K562 (cell line): Measurements from ENCODE around the gene ABHD16A. TPM values are rescaled to one million over a fixed set of nuclear protein-coding genes. Genes with fewer than 3 reads are reported as not detected.

Experiments
- CEBPG ChIP-seq, 3 experiments: fragments of 200-800 bp in 1 of 3; sonication (Bioruptor generic) in 1 of 3; sonication (generic) in 1 of 3; formaldehyde crosslinking in 1 of 3; IDR thresholded peaks in 2 of 3; conservative IDR thresholded peaks in 1 of 3; 2 replicates each; pipeline versions ENCODE4 v1.6.1 to v1.8.0; 2016 to 2022; ENCODE audit warnings: missing compliant biosample characterization in 2 of 3, missing genetic modification characterization in 2 of 3, mild to moderate bottlenecking in 1 of 3, missing genetic modification reagents in 1 of 3
- CREB1 ChIP-seq, 2 experiments: sonication (generic) in 1 of 2; formaldehyde crosslinking in 1 of 2; IDR thresholded peaks; 2 replicates each; pipeline versions ENCODE4 v1.6.1 to v1.8.0; 2012 to 2022; ENCODE audit warnings: inconsistent platforms in 1 of 2, mild to moderate bottlenecking in 1 of 2, missing genetic modification reagents in 1 of 2, moderate library complexity in 1 of 2
- E2F1 ChIP-seq: sonication (generic); formaldehyde crosslinking; IDR thresholded peaks from 2 replicates; pipeline ENCODE4 v1.8.1; 2023; ENCODE audit warnings: mild to moderate bottlenecking, missing genetic modification reagents, moderate library complexity
- ESRRA ChIP-seq: fragments of 450-650 bp; IDR thresholded peaks from 2 replicates; pipeline ENCODE4 v1.6.1; 2014; ENCODE audit warnings: low read depth, mild to moderate bottlenecking, moderate library complexity, borderline replicate concordance
- KLF16 ChIP-seq: IDR thresholded peaks from 2 replicates; pipeline ENCODE4 v1.6.1; 2016; ENCODE audit warnings: antibody characterized with exemption
- MAZ ChIP-seq, 2 experiments: fragments of 450-650 bp in 1 of 2; sonication (generic) in 1 of 2; formaldehyde crosslinking; IDR thresholded peaks in 1 of 2; conservative IDR thresholded peaks in 1 of 2; 2 replicates each; pipeline versions ENCODE4 v1.4.0 to v1.5.0; 2020; ENCODE audit warnings: mild to moderate bottlenecking in 1 of 2, missing genetic modification reagents in 1 of 2
- PTTG1 ChIP-seq: fragments of 450-650 bp; IDR thresholded peaks from 2 replicates; pipeline ENCODE4 v1.6.1; 2016; ENCODE audit warnings: low read depth, mild to moderate bottlenecking, missing genetic modification characterization, missing compliant biosample characterization
- SMARCB1 ChIP-seq: IDR thresholded peaks from 2 replicates; pipeline ENCODE4 v1.6.1; 2011; ENCODE audit warnings: improper control_type of control experiment, low read depth; ENCODE audit not compliant: insufficient read length
- TARDBP ChIP-seq: fragments of 450-650 bp; IDR thresholded peaks from 2 replicates; pipeline ENCODE4 v1.6.1; 2016
- ZBTB7A ChIP-seq: IDR thresholded peaks from 2 replicates; pipeline ENCODE4 v1.6.1; 2011; ENCODE audit warnings: low read depth, mild to moderate bottlenecking, low read length, moderate library complexity, borderline replicate concordance; ENCODE audit not compliant: control insufficient read depth
- ZKSCAN1 ChIP-seq: fragments of 150-350 bp; IDR thresholded peaks from 2 replicates; pipeline ENCODE4 v1.6.1; 2016; ENCODE audit warnings: low read depth, low read length
- ZNF395 ChIP-seq: fragments of 200-800 bp; sonication (Bioruptor generic); IDR thresholded peaks from 2 replicates; pipeline ENCODE4 v1.6.1; 2017; ENCODE audit warnings: missing genetic modification characterization, missing compliant biosample characterization
- ZNF740 ChIP-seq, 3 experiments: fragments of 200-800 bp in 1 of 3; sonication (Bioruptor generic) in 1 of 3; sonication (generic) in 1 of 3; formaldehyde crosslinking in 1 of 3; IDR thresholded peaks; 2 replicates each; pipeline versions ENCODE4 v1.6.1 to v1.8.0; 2016 to 2022; ENCODE audit warnings: mild to moderate bottlenecking in 2 of 3, missing compliant biosample characterization in 2 of 3, missing genetic modification characterization in 2 of 3, missing genetic modification reagents in 1 of 3
- polyA plus RNA-seq, 8 experiments: library from polyadenylated mRNA; depleted of rRNA in 4 of 8; stranded (reverse) in 5 of 8; unstranded in 3 of 8; fragments of >200 nt; fragmentation: Nextera tagmentation in 2 of 8; fragmentation: Illumina TruSeq in 1 of 8; extraction: Ambion mirVana in 2 of 8; extraction: Trizol in 1 of 8; gene quantifications; 2 replicates each; pipeline versions ENCODE4 v1.2.1 to v1.2.3, GENCODE V29; 2011 to 2014; ENCODE audit warnings: inconsistent platforms in 1 of 8, missing spikeins in 1 of 8
- total RNA-seq, 7 experiments: library from RNA; depleted of rRNA in 6 of 7; stranded (reverse); fragments of >200 nt in 6 of 7; fragmentation: Illumina TruSeq in 2 of 7; extraction: Trizol in 2 of 7; gene quantifications; 2 replicates each; pipeline versions ENCODE4 v1.2.1 to v1.2.3, GENCODE V29; 2011 to 2021; ENCODE audit warnings: low replicate concordance in 1 of 7
- TF ChIP-seq, protein P1 (sequence below): fragments of 450-650 bp; conservative IDR thresholded peaks from 2 replicates; pipeline ENCODE4 v1.6.1; 2016; ENCODE audit warnings: missing genetic modification characterization, low read depth, mild to moderate bottlenecking, control low read depth, missing compliant biosample characterization
- TF ChIP-seq, protein P2 (sequence below): sonication (generic); formaldehyde crosslinking; IDR thresholded peaks from 2 replicates; pipeline ENCODE4 v1.9.0; 2022; ENCODE audit warnings: mild to moderate bottlenecking, missing genetic modification reagents

ABHD16A gene
- total and polyA plus RNA-seq, 9 of the 15 experiments (the other 6 are each of a cell fraction or from before 2014, with no cell fraction given) = 25.8 to 120 (median 81.6) TPM

- TF ChIP-seq CEBPG (CRISPR knock-in tag; IDR thresholded peaks at IDR 0.05) (no peak), CEBPG (tag; conservative IDR thresholded peaks at IDR 0.05 in 1 of 2, IDR thresholded peaks at IDR 0.05 in 1 of 2) (no peak), SMARCB1 (peak; percentile 59), ZNF740 (CRISPR knock-in tag; IDR thresholded peaks at IDR 0.05) (peak; percentile 35; the same call in 1 of the 2 replicates), ZNF740 (tag; IDR thresholded peaks at IDR 0.05) (no peak), ZKSCAN1 (0 out of 2 replicates have a peak, but pooled peaks have one; percentile 35), MAZ (CRISPR knock-in tag; conservative IDR thresholded peaks at IDR 0.05 in 1 of 2, IDR thresholded peaks at IDR 0.05 in 1 of 2) (0 out of 4 replicates have a peak, but pooled peaks of 1 of the 2 experiments have one; percentile 66), ESRRA (peak; percentile 96), E2F1 (CRISPR knock-in tag) (peak; percentile 73; the same call in 1 of the 2 replicates), ZNF395 (CRISPR knock-in tag) (no peak), TARDBP (0 out of 2 replicates have a peak, but pooled peaks have one; percentile 31), CREB1 (IDR thresholded peaks at IDR 0.05) (peak; percentile 85), CREB1 (CRISPR knock-in tag; IDR thresholded peaks at IDR 0.05) (peak; percentile 70; the same call in 1 of the 2 replicates), ZBTB7A (peak; percentile 81; the same call in 1 of the 2 replicates), PTTG1 (tag) (no peak), KLF16 (no peak)
- TF ChIP-seq, protein P1, sequence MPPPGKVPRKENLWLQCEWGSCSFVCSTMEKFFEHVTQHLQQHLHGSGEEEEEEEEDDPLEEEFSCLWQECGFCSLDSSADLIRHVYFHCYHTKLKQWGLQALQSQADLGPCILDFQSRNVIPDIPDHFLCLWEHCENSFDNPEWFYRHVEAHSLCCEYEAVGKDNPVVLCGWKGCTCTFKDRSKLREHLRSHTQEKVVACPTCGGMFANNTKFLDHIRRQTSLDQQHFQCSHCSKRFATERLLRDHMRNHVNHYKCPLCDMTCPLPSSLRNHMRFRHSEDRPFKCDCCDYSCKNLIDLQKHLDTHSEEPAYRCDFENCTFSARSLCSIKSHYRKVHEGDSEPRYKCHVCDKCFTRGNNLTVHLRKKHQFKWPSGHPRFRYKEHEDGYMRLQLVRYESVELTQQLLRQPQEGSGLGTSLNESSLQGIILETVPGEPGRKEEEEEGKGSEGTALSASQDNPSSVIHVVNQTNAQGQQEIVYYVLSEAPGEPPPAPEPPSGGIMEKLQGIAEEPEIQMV = no peak
- TF ChIP-seq, protein P2, sequence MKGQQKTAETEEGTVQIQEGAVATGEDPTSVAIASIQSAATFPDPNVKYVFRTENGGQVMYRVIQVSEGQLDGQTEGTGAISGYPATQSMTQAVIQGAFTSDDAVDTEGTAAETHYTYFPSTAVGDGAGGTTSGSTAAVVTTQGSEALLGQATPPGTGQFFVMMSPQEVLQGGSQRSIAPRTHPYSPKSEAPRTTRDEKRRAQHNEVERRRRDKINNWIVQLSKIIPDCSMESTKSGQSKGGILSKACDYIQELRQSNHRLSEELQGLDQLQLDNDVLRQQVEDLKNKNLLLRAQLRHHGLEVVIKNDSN = peak; percentile 56
Observed at GRCh38 chr6:31717499-31718222, 14.5 kb upstream of the ABHD16A start (continued).
